Melanocyte of skin (primary cell): ENCODE results near the gene C5orf24. TPM values are rescaled to one million over a fixed set of nuclear protein-coding genes. Genes with fewer than 3 reads are reported as not detected.

Source experiments
- total RNA-seq, 2 donors: library from RNA; depleted of rRNA; stranded (reverse); fragments of >200 nt; gene quantifications; 2 replicates each; pipeline ENCODE4 v1.2.3, GENCODE V29; 2012

C5orf24 gene
- total RNA-seq, result 10 to 100 TPM; 38.6 to 44.4 TPM

DNA sequence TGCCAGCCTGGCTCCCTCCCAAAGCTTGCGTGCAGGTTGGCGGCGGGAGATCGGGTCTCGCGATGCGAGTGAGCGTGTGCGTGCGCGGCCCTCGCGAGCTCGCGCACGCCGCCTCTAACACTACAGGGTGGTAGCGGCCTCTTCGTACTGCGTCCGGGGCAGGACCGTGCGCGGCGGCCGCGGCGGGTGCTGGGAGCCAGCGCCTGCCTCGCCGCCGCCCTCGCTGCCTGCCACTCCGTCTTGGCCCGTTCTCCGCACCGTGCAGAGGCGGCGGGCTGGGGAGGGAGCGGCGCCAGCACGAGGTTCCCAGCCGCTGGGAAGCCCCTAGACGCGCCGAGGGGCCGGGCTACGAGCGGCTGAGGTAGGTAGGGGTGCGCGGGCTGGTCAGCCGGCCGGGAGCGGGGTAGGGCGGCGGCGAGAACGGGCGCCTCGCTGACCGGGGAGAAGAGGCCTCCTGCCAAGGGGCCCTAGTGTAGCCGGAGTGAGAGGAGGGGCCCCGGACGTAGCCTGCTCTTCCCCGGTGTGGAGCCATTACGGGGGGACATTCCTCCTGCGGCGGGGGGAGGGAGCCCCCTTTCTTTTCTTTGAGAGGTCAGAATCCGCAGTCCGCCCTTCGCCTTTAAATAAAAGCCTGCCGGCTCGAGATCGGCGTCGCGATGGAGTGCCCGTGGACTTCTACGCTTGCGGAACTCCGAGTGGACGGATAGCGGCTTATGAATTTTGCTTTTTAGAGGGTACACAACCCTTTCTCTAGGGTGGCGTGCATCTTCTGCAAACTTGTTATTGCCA is at the start of gene C5orf24:
C5orf24 (plus strand) TSS at position 117 of the 789 bp plus-strand sequence. CDS start 8,933 bp downstream, outside the sequence.

DNA sequence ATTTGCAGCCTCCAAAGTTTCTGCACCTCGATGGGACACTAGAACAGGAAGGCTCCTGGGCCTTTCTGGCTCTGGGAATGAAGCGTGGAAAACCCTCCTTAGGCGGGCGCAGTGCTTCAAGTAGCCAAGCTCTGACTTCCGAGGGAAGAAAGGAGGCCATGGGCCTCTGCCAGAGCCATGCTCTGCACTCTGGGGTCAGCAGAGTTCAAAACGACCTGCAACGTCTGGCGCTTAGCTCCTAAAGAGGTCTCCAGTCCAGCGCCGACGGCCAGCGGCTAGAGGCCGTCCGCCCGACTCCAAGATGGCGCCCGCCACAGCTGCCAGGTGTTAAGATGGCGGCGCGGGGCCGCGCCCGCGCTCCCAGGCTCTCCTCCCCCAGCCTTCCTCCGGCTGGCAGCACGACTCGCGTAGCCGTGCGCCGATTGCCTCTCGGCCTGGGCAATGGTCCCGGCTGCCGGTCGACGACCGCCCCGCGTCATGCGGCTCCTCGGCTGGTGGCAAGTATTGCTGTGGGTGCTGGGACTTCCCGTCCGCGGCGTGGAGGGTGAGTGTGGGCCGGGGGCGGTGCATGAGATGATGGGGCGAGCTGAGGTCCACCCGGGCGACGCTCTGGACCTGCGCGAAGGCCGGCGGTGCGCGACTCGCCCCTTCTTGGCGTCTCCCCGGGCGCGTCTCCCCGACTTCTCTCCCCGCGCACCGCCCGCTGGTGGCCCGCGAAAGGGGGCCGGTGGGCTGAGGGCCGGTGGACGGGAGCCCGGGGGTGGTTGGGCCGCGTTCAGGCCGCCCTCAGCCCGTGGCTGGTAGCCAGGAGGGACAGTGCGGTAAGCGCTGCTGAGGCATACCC is 28.4 kb downstream of the C5orf24 start, which contains the start of gene TXNDC15:
TXNDC15 (plus strand) TSS at position 385 of the 844 bp plus-strand sequence; CDS start at position 442, 57 bp downstream.

DNA sequence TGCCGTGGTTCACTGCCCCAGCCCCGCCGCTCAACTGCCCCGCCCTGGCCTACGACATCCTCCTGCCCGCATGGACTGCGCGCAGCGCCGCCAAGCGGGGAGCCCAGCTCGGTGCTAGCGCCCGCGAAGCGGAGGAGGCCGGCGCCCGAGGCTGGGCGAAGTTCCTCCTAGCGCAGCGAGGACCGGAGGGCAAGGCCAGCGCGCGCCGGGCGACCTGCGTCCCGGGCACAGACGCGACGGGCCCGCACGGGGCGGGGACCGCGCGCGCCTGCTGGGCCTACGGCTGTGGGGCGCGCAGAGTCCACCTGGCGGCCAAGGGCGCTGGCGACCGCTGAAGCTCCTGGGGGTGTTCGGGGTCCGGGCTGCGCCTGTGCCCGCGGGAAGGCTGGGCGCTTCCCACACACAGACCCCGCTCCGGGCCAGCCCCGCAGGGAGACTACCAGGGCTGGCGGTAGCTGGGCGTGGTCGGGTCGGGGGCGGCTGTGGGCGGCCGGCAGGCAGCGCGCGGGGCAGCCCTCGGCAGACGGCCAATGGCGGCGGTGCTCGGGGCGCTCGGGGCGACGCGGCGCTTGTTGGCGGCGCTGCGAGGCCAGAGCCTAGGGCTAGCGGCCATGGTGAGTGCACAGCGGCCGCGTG is 59.0 kb downstream of the C5orf24 start, which contains the start of gene PCBD2:
PCBD2 (plus strand) TSS at position 522 of the 636 bp plus-strand sequence; CDS start at position 531, 9 bp downstream.

Other genes starting within 250 kb of the C5orf24 start
- gene SAR1B, start 213.1 kb upstream of the C5orf24 start, total RNA-seq, result 10 to 100 TPM; 31.3 to 39.3 TPM
- 10 to 100 TPM; 22.4 to 30.6 TPM for gene SEC24A, start 197.2 kb upstream of the C5orf24 start, total RNA-seq
- gene CAMLG, start 107.4 kb upstream of the C5orf24 start, total RNA-seq, result 10 to 100 TPM; 19.3 to 23.0 TPM
- gene DDX46, start 87.2 kb upstream of the C5orf24 start, total RNA-seq, result 10 to 100 TPM; 15.1 to 25.0 TPM
- 10 to 100 TPM; 42.7 to 53.3 TPM for gene TXNDC15, start 28.4 kb downstream of the C5orf24 start, total RNA-seq
- 1 to 10 TPM; 3.1 to 5.3 TPM for gene PCBD2, start 59.2 kb downstream of the C5orf24 start, total RNA-seq
- not detected for gene CATSPER3, start 121.9 kb downstream of the C5orf24 start, total RNA-seq
- not detected for gene PITX1, start 188.3 kb downstream of the C5orf24 start, total RNA-seq